ENCODE results near the gene PPIL6.

PPIL6 gene

GRCh38 chr6:109449064-109449794 is 8.8 kb upstream of the PPIL6 start:
- no peak for DNase-seq (ENCODE audit: low spot score)

- no peak for DNase-seq (ENCODE audit: low spot score)
Observed at GRCh38 chr6:109448615-109449014, 8.2 kb upstream of the PPIL6 start.

- no peak for DNase-seq (ENCODE audit: low spot score)
Observed at GRCh38 chr6:109447878-109448555, 7.6 kb upstream of the PPIL6 start.

- DNase-seq (ENCODE audit: low spot score) = no peak
Observed at GRCh38 chr6:109447087-109447486, 6.7 kb upstream of the PPIL6 start.

GRCh38 chr6:109446541-109446940 is 6.1 kb upstream of the PPIL6 start:
- DNase-seq (ENCODE audit: low spot score) = no peak

- DNase-seq (ENCODE audit: low spot score) = no peak
Observed at GRCh38 chr6:109446072-109446471, 5.6 kb upstream of the PPIL6 start.

GRCh38 chr6:109445382-109445781 is 5.0 kb upstream of the PPIL6 start:
- no peak for DNase-seq (ENCODE audit: low spot score)

GRCh38 chr6:109443425-109443950 is 3.1 kb upstream of the PPIL6 start:
- DNase-seq (ENCODE audit: low spot score) = no peak

- no peak for DNase-seq (ENCODE audit: low spot score)
Observed at GRCh38 chr6:109442393-109442924, 2.0 kb upstream of the PPIL6 start.

- DNase-seq (ENCODE audit: low spot score) = peak; percentile 43
Observed at GRCh38 chr6:109441069-109441816, 815 bp upstream of the PPIL6 start.

GRCh38 chr6:109436041-109436440 is 4.4 kb downstream of the PPIL6 start:
- no peak for DNase-seq (ENCODE audit: low spot score)

GRCh38 chr6:109434456-109434855 is 6.0 kb downstream of the PPIL6 start:
- DNase-seq (ENCODE audit: low spot score) = no peak

GRCh38 chr6:109429496-109429895 is 10.9 kb downstream of the PPIL6 start:
- DNase-seq (ENCODE audit: low spot score) = no peak

- DNase-seq (ENCODE audit: low spot score) = no peak
Observed at GRCh38 chr6:109428889-109429477, 11.4 kb downstream of the PPIL6 start.

- DNase-seq (ENCODE audit: low spot score) = no peak
Observed at GRCh38 chr6:109424946-109425345, 15.5 kb downstream of the PPIL6 start.

GRCh38 chr6:109421184-109421583 is 19.2 kb downstream of the PPIL6 start:
- DNase-seq (ENCODE audit: low spot score) = no peak

- DNase-seq (ENCODE audit: low spot score) = no peak
Observed at GRCh38 chr6:109420751-109421150, 19.7 kb downstream of the PPIL6 start.

- DNase-seq (ENCODE audit: low spot score) = no peak
Observed at GRCh38 chr6:109417646-109418045, 22.8 kb downstream of the PPIL6 start.

GRCh38 chr6:109411034-109411433 is 29.4 kb downstream of the PPIL6 start:
- no peak for DNase-seq (ENCODE audit: low spot score)

GRCh38 chr6:109406196-109406595 is 34.2 kb downstream of the PPIL6 start:
- DNase-seq (ENCODE audit: low spot score) = no peak

GRCh38 chr6:109397020-109397419 is 43.4 kb downstream of the PPIL6 start:
- DNase-seq (ENCODE audit: low spot score) = no peak

All from hematopoietic multipotent progenitor cell treated with erythropoietin and hydrocortisone succinate and interleukin-3 and kit ligand, for 17 days (in vitro differentiated cells).